ENCODE measurements around the gene RASSF7.

Gene RASSF7

GRCh38 chr11:576811-577610 is 16.2 kb downstream of the RASSF7 start:
- no peak for ATAC-seq
- TF ChIP-seq, protein P1, sequence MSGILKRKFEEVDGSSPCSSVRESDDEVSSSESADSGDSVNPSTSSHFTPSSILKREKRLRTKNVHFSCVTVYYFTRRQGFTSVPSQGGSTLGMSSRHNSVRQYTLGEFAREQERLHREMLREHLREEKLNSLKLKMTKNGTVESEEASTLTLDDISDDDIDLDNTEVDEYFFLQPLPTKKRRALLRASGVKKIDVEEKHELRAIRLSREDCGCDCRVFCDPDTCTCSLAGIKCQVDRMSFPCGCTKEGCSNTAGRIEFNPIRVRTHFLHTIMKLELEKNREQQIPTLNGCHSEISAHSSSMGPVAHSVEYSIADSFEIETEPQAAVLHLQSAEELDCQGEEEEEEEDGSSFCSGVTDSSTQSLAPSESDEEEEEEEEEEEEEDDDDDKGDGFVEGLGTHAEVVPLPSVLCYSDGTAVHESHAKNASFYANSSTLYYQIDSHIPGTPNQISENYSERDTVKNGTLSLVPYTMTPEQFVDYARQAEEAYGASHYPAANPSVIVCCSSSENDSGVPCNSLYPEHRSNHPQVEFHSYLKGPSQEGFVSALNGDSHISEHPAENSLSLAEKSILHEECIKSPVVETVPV (CRISPR knock-in tag; IDR thresholded peaks at IDR 0.05), result no peak
- no peak for TF ChIP-seq ARNTL (CRISPR knock-in tag; IDR thresholded peaks at IDR 0.05; ENCODE audit: borderline replicate concordance, low read depth)
- TF ChIP-seq ISL1 (CRISPR knock-in tag; IDR thresholded peaks at IDR 0.05), result no peak
- TF ChIP-seq RARB (CRISPR knock-in tag; IDR thresholded peaks at IDR 0.05), result no peak
- no peak for TF ChIP-seq OSR1 (CRISPR knock-in tag; IDR thresholded peaks at IDR 0.05)
- TF ChIP-seq BACH2 (CRISPR knock-in tag; IDR thresholded peaks at IDR 0.05; ENCODE audit: borderline replicate concordance), result no peak
- no peak for TF ChIP-seq POU6F1 (CRISPR knock-in tag; IDR thresholded peaks at IDR 0.05; ENCODE audit: borderline replicate concordance, low read depth)
- no peak for TF ChIP-seq ZFP30 (CRISPR knock-in tag; IDR thresholded peaks at IDR 0.05)
- no peak for TF ChIP-seq ZC3H10 (CRISPR knock-in tag; IDR thresholded peaks at IDR 0.05)
- TF ChIP-seq PPARA (CRISPR knock-in tag; IDR thresholded peaks at IDR 0.05; ENCODE audit: borderline replicate concordance), result no peak
- no peak for TF ChIP-seq ZNF565 (CRISPR knock-in tag; conservative IDR thresholded peaks at IDR 0.05; ENCODE audit: low read depth)
- TF ChIP-seq PATZ1 (CRISPR knock-in tag; IDR thresholded peaks at IDR 0.05; ENCODE audit: borderline replicate concordance), result no peak
- TF ChIP-seq SNAI2 (CRISPR knock-in tag; IDR thresholded peaks at IDR 0.05), result no peak
- no peak for TF ChIP-seq GLIS3 (CRISPR knock-in tag; IDR thresholded peaks at IDR 0.05)
- TF ChIP-seq ZNF8 (CRISPR knock-in tag; IDR thresholded peaks at IDR 0.05), result no peak
- TF ChIP-seq ZFP3 (CRISPR knock-in tag; IDR thresholded peaks at IDR 0.05), result no peak
- TF ChIP-seq TOX (CRISPR knock-in tag; IDR thresholded peaks at IDR 0.05; ENCODE audit: borderline replicate concordance), result no peak
- no peak for TF ChIP-seq CSDC2 (CRISPR knock-in tag; IDR thresholded peaks at IDR 0.05)
- no peak for TF ChIP-seq CREB5 (CRISPR knock-in tag; IDR thresholded peaks at IDR 0.05; ENCODE audit: low read depth)

- TF ChIP-seq TCF4 (CRISPR knock-in tag; IDR thresholded peaks at IDR 0.05; ENCODE audit: borderline replicate concordance) (no peak), TSHZ2 (CRISPR knock-in tag; IDR thresholded peaks at IDR 0.05) (no peak), ZFP30 (CRISPR knock-in tag; IDR thresholded peaks at IDR 0.05) (no peak), TOX (CRISPR knock-in tag; IDR thresholded peaks at IDR 0.05; ENCODE audit: borderline replicate concordance) (no peak), PATZ1 (CRISPR knock-in tag; IDR thresholded peaks at IDR 0.05; ENCODE audit: borderline replicate concordance) (no peak), ZC3H10 (CRISPR knock-in tag; IDR thresholded peaks at IDR 0.05) (no peak), ZFP3 (CRISPR knock-in tag; IDR thresholded peaks at IDR 0.05) (no peak), ESRRG (CRISPR knock-in tag; IDR thresholded peaks at IDR 0.05) (no peak), BACH2 (CRISPR knock-in tag; IDR thresholded peaks at IDR 0.05; ENCODE audit: borderline replicate concordance) (no peak), ZNF565 (CRISPR knock-in tag; conservative IDR thresholded peaks at IDR 0.05; ENCODE audit: low read depth) (no peak), CSDC2 (CRISPR knock-in tag; IDR thresholded peaks at IDR 0.05) (no peak), CREB5 (CRISPR knock-in tag; IDR thresholded peaks at IDR 0.05; ENCODE audit: low read depth) (no peak), OSR1 (CRISPR knock-in tag; IDR thresholded peaks at IDR 0.05) (no peak), ZNF8 (CRISPR knock-in tag; IDR thresholded peaks at IDR 0.05) (no peak), PPARA (CRISPR knock-in tag; IDR thresholded peaks at IDR 0.05; ENCODE audit: borderline replicate concordance) (no peak), POU6F1 (CRISPR knock-in tag; IDR thresholded peaks at IDR 0.05; ENCODE audit: borderline replicate concordance, low read depth) (no peak), SNAI2 (CRISPR knock-in tag; IDR thresholded peaks at IDR 0.05) (no peak)
- ATAC-seq, result no peak
Observed at GRCh38 chr11:577611-577894, 16.8 kb downstream of the RASSF7 start.

Measured in SK-N-SH treated with all-trans-retinoic acid at 6 μM for 48 hours (cell line).